Measurements from ENCODE around the gene SRGAP1. TPM values are rescaled to one million over a fixed set of nuclear protein-coding genes. Genes with fewer than 3 reads are reported as not detected.

Gene SRGAP1
- polyA plus RNA-seq, 1 donor (not counting 4 experiments of a cell fraction or from before 2014, with no cell fraction given) = 4.5 TPM

DNA sequence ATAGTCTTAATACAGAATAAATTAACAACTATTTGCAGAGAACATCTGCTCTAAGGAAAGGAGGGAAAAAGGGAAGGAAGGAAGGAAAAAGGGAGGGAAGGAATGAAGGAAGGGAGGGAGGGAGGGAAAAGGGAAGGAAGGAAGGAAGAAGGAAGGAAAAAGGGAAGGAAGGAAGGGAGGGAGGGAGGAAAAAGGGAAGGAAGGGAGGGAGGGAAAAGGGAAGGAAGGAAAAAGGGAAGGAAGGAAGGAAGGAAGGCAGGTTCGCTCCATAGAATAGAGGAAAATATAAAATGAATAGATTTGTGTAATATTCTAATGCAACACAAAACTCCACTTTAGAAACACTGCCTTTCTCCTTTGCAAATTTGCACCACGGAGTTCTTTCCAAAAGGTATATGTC lies 361.0 kb downstream of the SRGAP1 start:
- Histone ChIP-seq H3K9me3 (ENCODE audit: control insufficient read depth, low read depth, low read length) (no peaks in the 10 kb centered on the region), H4K20me1 (ENCODE audit: control insufficient read depth, extremely low read depth, insufficient read depth, low read length) (no peaks in the 10 kb centered on the region), H3K27ac (ENCODE audit: control insufficient read depth, insufficient read depth, low read length) (no peak overlapping the region), H3K79me2 (ENCODE audit: control insufficient read depth, insufficient read depth, low read length) (no peaks in the 10 kb centered on the region), H3K4me2 (ENCODE audit: control insufficient read depth, extremely low read depth, insufficient read depth, low read depth, low read length) (no peak overlapping the region), H3K9me1 (ENCODE audit: control insufficient read depth, extremely low read depth, insufficient read depth, low read length) (no peaks in the 10 kb centered on the region), H3K4me1 (ENCODE audit: control insufficient read depth, extremely low read depth, insufficient read depth, low read length) (no peaks in the 10 kb centered on the region), H2AFZ (ENCODE audit: control insufficient read depth, low read length) (no peak overlapping the region), H3K27me3 (ENCODE audit: control insufficient read depth, extremely low read depth, insufficient read depth, low read length) (no peaks in the 10 kb centered on the region), H3K4me3 (ENCODE audit: control insufficient read depth in 2 of 3, extremely low read depth in 1 of 3, insufficient read depth in 2 of 3, low read depth in 1 of 3, low read length in 3 of 3) (no peak overlapping the region), H3K36me3 (ENCODE audit: control insufficient read depth in 2 of 2, extremely low read depth in 1 of 2, insufficient read depth in 2 of 2, low read length in 2 of 2) (peaks cover 0 to 2% of the 10 kb centered on the region in 2 experiments), H3K9ac (ENCODE audit: control insufficient read depth, extremely low read depth, insufficient read depth, low read length) (no peak overlapping the region)
- DNase-seq (ENCODE audit: low read depth, low spot score) = no peak
- dilution Hi-C loops (cut with MboI; ENCODE audit: extremely low pct_ligation_motif_present, low sequenced_read_pairs) = no loop called here
- FAIRE-seq = no peak
- no peak for TF ChIP-seq EZH2 (IDR thresholded peaks at IDR 0.05; ENCODE audit: low read length)
- TF ChIP-seq, protein P1, sequence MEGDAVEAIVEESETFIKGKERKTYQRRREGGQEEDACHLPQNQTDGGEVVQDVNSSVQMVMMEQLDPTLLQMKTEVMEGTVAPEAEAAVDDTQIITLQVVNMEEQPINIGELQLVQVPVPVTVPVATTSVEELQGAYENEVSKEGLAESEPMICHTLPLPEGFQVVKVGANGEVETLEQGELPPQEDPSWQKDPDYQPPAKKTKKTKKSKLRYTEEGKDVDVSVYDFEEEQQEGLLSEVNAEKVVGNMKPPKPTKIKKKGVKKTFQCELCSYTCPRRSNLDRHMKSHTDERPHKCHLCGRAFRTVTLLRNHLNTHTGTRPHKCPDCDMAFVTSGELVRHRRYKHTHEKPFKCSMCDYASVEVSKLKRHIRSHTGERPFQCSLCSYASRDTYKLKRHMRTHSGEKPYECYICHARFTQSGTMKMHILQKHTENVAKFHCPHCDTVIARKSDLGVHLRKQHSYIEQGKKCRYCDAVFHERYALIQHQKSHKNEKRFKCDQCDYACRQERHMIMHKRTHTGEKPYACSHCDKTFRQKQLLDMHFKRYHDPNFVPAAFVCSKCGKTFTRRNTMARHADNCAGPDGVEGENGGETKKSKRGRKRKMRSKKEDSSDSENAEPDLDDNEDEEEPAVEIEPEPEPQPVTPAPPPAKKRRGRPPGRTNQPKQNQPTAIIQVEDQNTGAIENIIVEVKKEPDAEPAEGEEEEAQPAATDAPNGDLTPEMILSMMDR (optimal IDR thresholded peaks at IDR 0.05 in 1 of 3, IDR thresholded peaks at IDR 0.05 in 1 of 3, conservative IDR thresholded peaks at IDR 0.05 in 1 of 3; ENCODE audit: extremely low read depth in 1 of 3, insufficient read depth in 2 of 3, low read length in 3 of 3) = no peak

- dilution Hi-C loops (cut with MboI; ENCODE audit: extremely low pct_ligation_motif_present, low sequenced_read_pairs) = no loop called here
- no peaks in the 10 kb centered on the region for H3K9me1 ChIP-seq (ENCODE audit: control insufficient read depth, extremely low read depth, insufficient read depth, low read length)
- no peaks in the 10 kb centered on the region for H3K79me2 ChIP-seq (ENCODE audit: control insufficient read depth, insufficient read depth, low read length)
- H3K27ac ChIP-seq (ENCODE audit: control insufficient read depth, insufficient read depth, low read length) = no peak overlapping the region
- DNase-seq (ENCODE audit: low read depth, low spot score) (no peak), FAIRE-seq (no peak)
- no peaks in the 10 kb centered on the region for H3K4me1 ChIP-seq (ENCODE audit: control insufficient read depth, extremely low read depth, insufficient read depth, low read length)
- no peaks in the 10 kb centered on the region for H3K9me3 ChIP-seq (ENCODE audit: control insufficient read depth, low read depth, low read length)
- no peaks in the 10 kb centered on the region for H4K20me1 ChIP-seq (ENCODE audit: control insufficient read depth, extremely low read depth, insufficient read depth, low read length)
- no peak overlapping the region for H2AFZ ChIP-seq (ENCODE audit: control insufficient read depth, low read length)
- no peak overlapping the region for H3K9ac ChIP-seq (ENCODE audit: control insufficient read depth, extremely low read depth, insufficient read depth, low read length)
- TF ChIP-seq EZH2 (IDR thresholded peaks at IDR 0.05; ENCODE audit: low read length) = no peak
- TF ChIP-seq, protein P1 (optimal IDR thresholded peaks at IDR 0.05 in 1 of 3, IDR thresholded peaks at IDR 0.05 in 1 of 3, conservative IDR thresholded peaks at IDR 0.05 in 1 of 3; ENCODE audit: extremely low read depth in 1 of 3, insufficient read depth in 2 of 3, low read length in 3 of 3) = no peak
- H3K4me2 ChIP-seq (ENCODE audit: control insufficient read depth, extremely low read depth, insufficient read depth, low read depth, low read length) = no peak overlapping the region
- peaks cover 2 to 6% of the 10 kb centered on the region in 2 experiments for H3K36me3 ChIP-seq (ENCODE audit: control insufficient read depth in 2 of 2, extremely low read depth in 1 of 2, insufficient read depth in 2 of 2, low read length in 2 of 2)
- H3K4me3 ChIP-seq (ENCODE audit: control insufficient read depth in 2 of 3, extremely low read depth in 1 of 3, insufficient read depth in 2 of 3, low read depth in 1 of 3, low read length in 3 of 3) = no peak overlapping the region
- H3K27me3 ChIP-seq (ENCODE audit: control insufficient read depth, extremely low read depth, insufficient read depth, low read length) = no peaks in the 10 kb centered on the region
Observed at GRCh38 chr12:64207453-64207852, 363.0 kb downstream of the SRGAP1 start.

Small RNA genes lying within 50 kb of the gene (small RNA-seq; reads per million reads assigned to genes)
- gene AC020611.1 (ENCODE audit: insufficient read length in 3 of 3, low read depth in 3 of 3, low replicate concordance in 1 of 3) = 0 reads per million in 3 experiments
- 0 reads per million in 3 experiments for gene RNU6-1009P (ENCODE audit: insufficient read length in 3 of 3, low read depth in 3 of 3, low replicate concordance in 1 of 3)

Other genes starting within 250 kb of the SRGAP1 start
- 0.68 to 3.3 TPM (median 2.6 TPM) in 3 replicates for gene DPY19L2, start 176.2 kb upstream of the SRGAP1 start, polyA plus RNA-seq
- gene RXYLT1, start 64.8 kb upstream of the SRGAP1 start, polyA plus RNA-seq = 10.2 to 17.0 TPM (median 16.5 TPM) in 3 replicates